ENCODE measurements around the gene LGMN.
A peak's percentile ranks its signal among the peaks of the same experiment; 100 is the strongest.
"Not testable (repeated sequence)": the region's sequence is repeated elsewhere in the genome, so short reads cannot be mapped to it uniquely, and the experiment has no call there.

Gene LGMN

DNA sequence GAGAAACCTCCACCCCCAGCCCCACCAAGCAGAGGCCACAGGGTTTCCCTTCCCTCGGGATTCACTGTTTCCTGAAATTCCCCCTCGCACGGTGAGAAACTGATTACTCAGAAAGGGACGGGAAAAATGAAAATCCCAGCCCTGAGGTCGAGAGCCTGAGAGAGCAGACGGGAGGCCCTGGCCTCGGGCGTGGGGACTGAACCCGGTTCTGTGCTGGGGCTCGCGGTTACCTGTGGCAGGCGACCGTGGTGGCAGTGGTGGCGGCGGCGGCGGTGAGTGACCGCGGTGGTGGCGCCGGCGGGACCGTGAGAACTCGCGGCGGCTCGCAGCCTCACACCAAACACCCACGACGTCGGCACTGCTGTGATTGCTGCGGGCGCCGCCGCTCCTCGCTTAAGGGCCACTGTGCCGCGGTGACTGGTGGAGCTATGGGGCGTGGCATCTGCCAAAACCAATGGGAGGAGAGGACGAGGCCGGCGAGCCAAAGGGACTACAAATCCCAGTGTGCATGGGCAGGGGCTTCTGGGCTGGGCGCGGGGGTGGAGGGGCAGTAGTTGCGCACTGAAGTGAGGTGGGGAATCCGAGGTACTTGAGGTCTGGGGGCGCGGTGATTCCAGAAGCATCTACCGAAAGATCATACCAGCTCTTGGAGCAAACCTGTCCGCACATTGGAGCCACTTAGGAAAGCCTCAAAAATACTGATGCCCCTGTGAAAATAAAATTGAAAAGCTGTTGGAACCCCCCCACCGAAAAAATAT lies at the start of gene LGMN:
TSS of gene LGMN (minus strand) at position 369 of the 758 bp plus-strand sequence. CDS start 15,841 bp downstream, outside the sequence.
- DNase-seq: peak; percentile 91

DNA sequence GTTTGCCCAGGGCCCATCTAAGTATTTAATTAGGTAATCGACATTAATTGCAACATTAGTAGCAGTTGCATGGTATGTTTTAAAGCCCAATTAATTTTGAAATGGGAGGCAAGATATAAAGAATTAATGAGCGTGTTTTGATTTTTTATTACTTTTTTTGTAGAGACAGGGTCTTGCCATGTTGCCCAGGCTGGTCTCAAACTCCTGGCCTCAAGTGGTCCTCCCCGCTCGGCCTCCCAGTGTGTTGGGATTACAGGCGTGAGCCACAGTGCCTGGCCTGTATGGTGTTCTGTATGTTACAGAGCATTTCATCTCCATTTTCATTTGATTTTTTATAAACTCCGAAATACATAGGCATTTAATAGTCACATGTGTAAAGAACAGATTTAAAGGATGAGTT lies 46.5 kb upstream of the LGMN start:
- no peak for DNase-seq

DNA sequence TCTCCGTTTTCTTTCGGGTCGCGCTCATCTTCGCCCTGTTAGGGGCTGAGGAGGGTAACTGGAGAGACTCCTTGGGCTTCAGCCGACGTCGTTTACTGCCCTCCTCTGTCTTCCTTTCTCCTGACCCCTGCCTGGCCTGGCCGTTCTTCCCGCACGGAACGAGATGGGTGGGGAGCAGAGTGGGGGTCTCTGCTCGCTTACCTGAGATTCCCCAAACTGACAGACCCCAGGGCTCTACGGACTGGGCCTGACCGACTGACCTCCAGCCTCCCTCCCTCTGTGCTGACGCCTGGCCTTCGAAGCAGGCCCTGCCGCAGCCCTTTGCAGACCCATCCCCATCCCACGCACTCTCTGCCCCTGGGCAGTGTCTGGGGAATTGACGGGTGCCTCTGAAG lies 46.1 kb upstream of the LGMN start:
- DNase-seq: no peak

DNA sequence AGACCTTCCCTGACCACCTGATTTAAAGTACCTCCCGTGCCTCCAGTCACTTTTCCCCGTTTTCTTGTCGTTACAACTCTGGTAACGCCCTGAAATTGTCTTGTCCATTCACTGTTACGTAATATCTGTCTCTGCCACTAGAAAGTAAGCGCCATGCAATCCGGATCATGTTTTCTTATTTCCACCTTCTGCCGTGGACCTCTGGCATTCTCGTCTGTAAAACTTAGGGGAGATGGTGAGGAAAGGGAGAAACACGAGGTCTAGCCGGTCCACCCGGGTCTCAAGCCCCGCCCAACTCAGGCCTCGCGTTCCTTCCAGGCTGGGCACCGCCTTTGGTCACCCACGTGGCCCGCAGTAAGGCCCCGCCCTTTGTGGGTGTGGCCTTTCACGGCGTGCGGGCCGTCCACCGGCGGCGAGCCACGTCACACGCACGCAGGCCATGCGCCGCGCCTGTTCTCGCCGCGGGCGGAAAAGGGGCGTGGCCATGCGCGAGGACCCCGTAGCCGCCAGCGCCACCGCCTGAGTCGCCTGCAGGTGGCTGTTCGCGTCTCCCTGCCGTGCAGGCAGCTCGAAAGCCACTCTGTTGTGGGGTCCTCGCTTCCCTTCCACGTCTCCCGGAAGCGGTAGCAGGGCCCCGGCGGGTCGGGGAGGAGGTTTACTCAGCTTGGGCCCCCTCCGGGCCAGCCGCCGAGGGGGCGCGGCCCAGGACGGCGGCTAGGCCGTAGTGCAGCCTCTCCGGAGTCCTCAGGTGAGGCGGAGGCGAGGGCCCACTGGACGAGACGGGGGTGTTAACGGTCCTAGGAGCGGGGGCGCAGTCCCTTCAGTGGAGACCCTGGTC lies 45.5 kb upstream of the LGMN start, which contains the start of gene GOLGA5:
TSS of gene GOLGA5 (plus strand) at position 597 of the 838 bp plus-strand sequence. CDS start 3,133 bp downstream, outside the sequence.
- DNase-seq: peak; percentile 97

DNA sequence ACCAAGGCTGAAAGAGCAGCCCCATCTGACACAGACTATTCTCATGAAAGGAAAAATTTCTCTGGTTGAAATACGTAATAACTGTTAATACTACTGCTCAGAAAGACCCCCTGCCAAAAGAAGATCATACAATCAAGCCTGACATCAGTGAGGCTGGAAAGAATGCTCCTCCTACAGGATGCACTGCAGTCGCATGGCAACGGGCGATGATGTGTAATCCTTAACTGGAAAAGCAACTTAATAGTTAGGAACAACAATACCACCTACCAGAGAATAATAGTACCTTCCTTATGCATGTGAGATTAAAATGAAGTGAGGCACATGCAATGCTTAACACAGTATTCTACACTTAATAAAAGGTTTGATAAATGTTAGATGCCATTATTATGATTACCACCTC lies 44.5 kb upstream of the LGMN start:
- peak; percentile 15 for DNase-seq

DNA sequence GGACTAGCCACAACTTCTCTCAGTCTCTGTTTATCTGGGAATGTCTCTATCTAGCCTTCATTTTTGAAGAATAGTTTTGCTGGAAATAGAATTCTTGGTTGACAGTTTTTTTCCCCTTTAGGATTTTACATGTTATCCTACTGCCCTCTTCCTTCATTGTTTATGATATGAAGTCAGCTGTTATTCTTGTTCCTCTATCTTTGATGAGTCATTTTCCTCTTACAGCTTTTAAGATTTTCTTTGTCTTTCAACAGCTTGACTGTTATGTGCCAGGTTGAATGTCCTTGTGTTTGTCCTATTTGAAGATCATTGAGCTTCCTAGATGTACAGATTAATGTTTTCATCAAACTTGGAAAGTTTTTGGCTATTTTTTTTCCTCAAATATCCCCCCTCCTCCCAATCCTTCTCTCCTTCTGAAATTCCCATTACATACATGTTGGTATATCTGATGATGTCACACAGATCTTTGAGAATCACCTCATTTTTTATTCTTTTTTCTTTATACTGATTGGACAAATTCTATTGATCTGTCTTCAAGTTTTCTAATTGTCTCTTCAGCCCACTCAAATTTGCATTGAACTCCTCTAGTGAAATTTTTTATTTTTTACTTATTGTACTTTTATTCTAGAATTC lies 41.1 kb upstream of the LGMN start:
- DNase-seq: peak; percentile 31

DNA sequence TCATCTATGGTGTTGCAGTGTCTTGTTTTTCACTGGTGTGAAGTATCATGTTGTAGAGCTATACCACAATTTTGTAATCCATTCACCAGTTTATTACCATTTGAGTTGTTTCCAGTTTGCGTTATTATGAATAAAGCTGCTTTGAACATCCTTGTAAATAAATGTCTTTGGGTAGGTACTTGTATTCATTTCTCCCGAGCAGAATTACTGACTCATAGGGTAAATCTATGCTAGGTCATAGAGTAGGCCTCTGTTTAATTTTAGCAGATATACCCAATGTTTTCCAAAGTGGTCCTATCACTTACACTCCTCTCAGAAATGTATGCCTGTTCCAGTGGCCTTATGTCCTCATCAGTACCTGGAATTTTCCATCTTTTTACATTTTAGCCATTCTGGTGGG lies 39.1 kb upstream of the LGMN start:
- DNase-seq: no peak

DNA sequence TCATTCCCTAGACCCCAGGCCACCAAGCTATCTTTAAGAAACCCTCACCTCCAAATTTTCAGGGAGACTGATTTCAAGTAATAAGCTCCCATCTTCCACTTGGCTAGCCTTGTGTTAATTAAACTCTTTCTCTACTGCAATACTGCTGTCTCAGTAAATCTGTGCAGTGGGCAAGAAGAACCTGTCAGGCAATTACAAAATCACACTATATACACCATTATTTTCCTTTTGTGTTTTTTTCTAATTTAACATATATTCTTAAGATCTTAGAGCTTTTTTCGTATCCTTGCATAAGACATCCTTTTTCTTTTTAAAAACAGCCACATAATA lies 38.0 kb upstream of the LGMN start:
- DNase-seq: no peak

DNA sequence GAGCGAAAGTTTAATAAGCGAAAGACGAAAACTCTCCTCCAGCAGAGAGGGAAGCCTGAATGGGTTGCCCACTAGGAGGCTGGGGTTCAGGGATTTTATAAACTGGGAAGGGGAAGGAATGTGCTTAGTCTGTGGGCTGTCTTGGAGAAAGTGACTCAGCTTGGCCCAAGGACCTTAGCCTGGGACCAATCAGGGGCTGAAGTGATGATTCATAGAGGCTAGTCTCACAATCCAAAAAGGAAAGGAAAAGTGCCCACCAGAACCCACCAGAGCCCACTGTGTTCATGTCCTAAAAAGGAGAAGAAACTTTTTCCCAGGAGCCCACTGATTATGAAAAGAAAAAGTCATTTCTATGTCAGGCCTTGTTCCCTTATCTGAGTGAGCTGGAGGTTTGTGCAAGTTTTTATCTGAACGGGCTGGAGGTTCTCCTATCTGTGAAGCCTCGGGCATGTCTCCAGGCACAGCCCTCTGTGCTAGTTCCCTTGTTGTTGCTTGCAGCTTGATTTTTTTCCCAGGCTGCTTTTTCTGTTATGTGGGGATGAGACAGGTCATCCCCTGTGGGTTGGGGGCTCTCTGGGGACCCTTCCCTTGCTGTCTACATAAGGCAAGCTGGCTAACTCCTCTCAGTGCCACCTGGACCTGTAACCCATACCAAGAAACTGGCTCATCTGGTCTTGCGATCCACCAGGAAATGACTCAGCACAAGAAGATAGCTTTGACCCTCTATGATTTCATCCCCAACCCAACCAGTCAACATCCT lies 37.4 kb upstream of the LGMN start:
- DNase-seq: peak; percentile 91

DNA sequence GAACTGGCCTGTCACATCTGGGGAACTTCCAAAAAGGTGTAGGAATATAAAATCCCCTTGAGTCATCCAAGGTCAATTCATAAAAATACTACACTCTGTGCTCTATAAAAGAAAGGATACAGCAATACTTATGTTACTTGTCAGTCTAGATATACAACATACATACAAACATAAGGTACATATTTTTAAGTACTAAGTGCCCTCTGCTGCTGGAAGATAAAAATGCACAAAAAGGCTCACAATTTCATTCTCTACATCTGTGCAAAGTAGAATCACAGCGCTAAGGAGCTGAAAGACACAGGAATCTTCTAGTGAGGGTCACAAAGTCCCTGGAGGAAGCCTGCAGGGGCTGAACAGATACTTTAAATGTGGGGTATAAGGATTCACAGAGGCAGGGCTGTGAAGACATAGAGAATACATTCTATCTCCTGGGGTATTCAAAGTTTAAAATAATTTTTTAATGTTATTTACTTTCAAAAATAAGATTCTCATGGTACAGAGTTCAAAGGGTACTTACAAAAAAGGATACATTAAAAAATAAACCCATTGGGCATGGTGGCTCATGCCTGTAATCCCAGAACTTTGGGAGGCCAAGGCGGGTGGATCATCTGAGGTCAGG lies 35.5 kb upstream of the LGMN start:
- peak; percentile 72 for DNase-seq

DNA sequence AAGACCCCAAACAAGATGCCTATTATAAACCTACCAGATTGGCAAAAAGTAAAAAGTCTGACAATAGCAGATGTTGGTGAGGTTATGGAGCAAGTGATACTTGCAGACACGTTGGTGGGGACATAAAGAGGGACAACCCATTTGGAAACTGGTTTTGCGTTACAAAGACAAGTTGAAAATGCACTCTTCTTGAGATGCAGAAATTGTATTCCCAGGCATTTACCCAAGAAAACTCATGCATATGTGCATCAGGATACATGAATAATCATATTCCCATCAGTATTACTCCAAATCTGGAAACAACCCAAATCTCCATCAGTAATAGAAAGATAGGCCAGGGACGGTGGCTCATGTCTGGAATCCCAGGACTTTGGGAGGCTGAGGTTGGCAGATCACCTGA lies 32.9 kb upstream of the LGMN start:
- DNase-seq: no peak

DNA sequence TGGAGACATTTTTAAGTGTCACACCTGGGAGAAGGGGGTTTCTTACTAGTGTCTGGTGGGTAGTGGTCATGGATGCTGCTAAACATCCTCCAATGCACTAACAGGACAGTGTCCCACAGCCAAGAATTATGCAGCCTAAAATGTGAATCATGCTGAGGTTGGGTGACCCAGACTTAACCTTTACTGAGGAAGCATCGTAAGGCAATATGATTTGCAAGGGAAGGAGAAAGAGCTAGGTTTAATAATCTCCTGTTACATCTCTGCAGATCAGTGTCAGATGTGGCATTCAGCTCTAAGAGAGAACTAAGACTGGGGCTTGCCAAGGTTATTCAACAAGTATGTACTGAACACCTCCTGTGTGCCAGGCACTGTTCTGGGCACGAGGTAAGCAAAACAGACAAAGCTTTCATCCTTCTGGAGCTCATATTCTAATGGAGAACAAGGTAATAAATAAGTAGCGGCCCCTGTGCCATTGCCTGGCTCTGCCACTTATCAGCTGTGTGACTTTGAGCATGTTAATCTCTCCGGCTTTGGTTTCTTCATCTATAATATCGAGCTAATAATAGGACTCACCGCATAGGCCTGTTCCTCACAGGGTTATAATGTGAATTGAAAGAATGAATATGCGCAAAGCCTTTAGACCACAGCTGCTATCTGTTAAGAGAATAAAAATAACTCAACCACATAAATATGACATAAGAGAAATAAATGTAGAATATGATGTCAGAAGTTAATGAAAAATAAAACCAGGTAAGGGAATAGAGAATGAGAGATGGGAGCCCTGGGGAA lies 32.2 kb upstream of the LGMN start:
- peak; percentile 80 for DNase-seq

DNA sequence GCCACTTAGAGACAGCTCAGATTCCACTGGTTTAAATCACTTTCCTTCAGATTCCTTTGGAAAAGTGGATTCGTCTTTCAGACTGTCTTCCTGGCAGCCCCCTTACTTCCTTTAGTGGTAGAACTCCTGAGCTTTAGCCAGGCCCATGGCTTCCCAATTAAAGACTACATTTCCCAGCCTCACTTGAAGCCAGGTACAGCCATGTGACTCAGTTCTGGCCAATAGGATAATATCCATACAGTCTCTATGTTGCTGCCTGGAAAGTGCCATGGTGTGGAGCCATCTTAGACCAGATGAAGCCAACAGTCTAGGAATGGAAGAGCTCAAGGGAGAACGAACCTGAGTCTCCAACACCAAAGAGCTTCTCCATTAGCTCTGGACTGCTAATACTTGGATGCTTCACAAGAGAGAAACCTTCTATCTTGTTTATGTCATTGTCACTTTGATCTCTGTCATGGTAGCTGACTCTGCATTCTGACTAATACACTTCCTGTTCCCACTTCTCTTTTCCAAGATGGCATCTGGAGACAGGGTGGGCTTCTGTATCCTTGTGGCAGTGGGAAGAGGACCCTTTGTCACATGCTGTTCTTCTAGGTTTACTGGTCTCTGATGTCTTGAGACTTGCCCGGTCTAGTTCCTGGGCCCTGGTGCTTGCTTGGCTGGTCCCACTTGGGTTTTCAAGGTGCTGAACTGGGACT lies 30.6 kb upstream of the LGMN start:
- not testable (repeated sequence) for DNase-seq

DNA sequence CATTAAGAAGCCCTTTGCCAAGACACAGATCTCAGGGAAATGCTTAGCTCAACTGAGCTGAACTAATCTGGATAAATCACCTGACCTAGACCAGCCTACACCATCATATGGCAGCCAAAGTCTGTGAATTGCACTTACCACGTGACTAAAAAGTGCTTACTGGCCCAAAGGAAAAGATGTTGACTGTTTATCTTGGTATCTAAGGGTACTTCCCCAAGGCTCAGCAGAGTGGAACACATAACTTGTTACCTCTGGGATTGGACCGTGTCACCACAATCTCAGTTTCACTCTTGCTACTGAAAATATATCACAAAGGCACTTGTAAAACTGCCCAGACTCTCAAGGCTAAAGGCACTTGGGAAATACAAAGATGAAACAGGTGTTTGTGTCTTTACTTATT lies 26.9 kb upstream of the LGMN start:
- not testable (repeated sequence) for DNase-seq

DNA sequence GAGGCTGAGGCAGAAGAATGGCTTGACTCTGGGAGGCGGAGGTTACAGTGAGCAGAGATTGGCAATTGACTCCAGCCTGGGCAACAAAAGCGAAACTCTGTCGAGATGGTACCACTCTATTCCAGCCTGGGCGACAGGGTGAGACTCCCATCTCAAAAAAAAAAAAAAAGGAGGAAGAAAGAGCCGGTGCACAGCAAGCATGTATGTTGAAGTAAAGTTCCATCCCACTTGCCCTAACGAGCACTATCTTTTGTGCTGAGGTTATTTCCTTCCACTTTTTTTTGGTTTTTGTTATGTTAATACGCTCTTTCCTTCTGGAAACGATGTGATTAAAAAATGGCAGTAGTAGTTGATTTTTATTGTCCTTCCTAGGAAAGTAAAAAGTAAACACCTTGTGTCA lies 26.1 kb upstream of the LGMN start:
- no peak for DNase-seq

DNA sequence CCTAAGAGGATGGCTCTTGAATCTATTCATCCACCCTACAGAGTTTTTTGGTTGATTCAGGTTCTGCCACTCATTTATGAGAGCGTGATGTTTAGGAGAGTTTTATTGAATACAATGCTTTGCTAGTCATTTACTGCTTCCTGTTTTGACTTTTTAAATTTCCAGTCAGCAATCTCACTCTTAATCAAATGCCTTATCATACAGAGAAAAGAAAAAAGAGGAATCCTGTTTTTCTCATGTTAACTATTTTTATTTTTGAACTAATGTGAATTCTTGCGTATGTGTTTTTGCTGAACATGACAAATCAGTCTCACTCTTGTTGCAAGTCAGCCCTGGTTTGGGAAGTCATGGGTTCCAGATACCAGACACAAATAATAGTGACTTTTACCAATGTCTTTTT lies 22.1 kb upstream of the LGMN start:
- DNase-seq: no peak

DNA sequence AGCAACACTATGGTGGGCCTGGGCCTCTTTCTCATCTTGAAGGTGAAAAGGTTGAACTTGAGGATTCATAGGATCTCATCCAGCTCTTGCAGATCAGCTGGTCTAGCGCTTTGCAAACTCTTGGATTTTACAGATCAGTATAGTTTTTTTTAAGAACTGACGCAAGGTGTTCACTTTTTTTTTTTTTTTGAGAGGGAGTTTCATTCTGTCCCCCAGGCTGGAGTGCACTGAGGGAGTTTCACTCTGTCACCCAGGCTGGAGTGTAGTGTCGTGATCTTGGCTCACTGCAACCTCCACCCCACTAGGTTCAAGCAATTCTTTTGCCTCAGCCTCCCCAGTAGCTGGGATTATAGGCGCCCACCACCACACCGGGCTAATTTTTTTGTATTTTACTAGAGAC lies 20.4 kb upstream of the LGMN start:
- DNase-seq: no peak

DNA sequence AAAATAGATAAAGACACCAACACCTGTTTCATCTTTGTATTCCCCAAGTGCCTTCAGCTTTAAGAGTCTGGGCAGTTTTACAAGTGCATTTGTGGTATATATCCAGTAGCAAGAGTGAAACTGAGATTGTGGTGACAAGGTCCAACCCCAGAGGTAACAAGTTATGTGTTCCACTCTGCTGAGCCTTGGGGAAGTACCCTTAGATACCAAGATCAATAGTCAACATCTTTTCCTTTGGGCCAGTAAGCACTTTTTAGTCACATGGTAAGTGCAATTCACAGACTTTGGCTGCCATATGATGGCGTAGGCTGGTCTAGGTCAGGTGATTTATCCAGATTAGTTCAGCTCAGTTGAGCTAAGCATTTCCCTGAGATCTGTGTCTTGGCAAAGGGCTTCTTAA lies 19.8 kb upstream of the LGMN start:
- not testable (repeated sequence) for DNase-seq

DNA sequence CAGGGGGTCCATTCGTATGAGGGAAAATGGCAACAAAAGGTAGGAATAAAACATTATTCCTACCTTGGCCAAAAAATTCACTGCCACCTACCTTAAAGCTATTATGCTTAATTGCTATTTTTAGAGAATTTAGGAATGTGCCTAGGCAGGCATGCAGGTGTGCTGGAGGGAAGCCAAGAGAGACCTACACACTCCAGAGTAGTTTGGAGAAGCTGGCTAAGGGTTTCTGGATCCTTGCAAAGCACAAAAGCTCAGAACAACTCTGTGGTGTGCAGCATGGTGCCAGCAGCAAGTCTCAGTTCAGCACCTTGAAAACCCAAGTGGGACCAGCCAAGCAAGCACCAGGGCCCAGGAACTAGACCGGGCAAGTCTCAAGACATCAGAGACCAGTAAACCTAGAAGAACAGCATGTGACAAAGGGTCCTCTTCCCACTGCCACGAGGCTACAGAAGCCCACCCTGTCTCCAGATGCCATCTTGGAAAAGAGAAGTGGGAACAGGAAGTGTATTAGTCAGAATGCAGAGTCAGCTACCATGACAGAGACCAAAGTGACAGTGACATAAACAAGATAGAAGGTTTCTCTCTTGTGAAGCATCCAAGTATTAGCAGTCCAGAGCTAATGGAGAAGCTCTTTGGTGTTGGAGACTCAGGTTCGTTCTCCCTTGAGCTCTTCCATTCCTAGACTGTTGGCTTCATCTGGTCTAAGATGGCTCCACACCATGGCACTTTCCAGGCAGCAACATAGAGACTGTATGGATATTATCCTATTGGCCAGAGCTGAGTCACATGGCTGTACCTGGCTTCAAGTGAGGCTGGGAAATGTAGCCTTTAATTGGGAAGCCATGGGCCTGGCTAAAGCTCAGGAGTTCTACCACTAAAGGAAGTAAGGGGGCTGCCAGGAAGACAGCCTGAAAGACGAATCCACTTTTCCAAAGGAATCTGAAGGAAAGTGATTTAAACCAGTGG lies 15.5 kb upstream of the LGMN start:
- DNase-seq: not testable (repeated sequence)

DNA sequence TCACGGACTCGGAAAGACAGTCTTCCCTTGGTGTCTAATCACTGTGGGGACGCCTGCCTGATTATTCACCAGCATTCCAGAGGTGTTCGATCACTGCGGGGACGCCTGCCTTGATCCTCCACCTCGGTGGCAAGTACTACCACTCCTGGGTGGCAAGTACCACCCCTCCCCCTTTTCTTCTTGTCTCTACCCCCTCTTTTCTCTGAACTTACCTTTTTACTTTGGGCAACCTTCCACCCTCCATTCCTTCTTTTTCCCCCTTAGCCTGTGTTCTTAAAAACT lies 12.0 kb upstream of the LGMN start:
- DNase-seq: no peak

Measured in HCEC 1CT (cell line).